MCF 10A (cell line): ENCODE measurements around the gene NFATC3. TPM values are rescaled to one million over a fixed set of nuclear protein-coding genes. Genes with fewer than 3 reads are reported as not detected.

Source experiments
- BruUV-seq: library from RNA; stranded (reverse); fragments of 400-500 nt; replicated peaks from 2 replicates; lab custom pipeline; 2021; lab: Mats Ljungman, UMichigan
- CTCF ChIA-PET: fragments of 300-600 bp; sonication (Branson Sonifier 250); formaldehyde crosslinking; extraction: SDS; loops from one replicate; lab custom pipeline; 2021; ENCODE audit warnings: antibody characterized with exemption, inconsistent platforms; lab: Yijun Ruan, JAX
- POLR2A ChIA-PET: fragments of 300-600, 350-650 bp; sonication (Branson Sonifier 250); formaldehyde crosslinking; extraction: SDS; loops from one replicate; lab custom pipeline; 2020; ENCODE audit warnings: antibody characterized with exemption, inconsistent platforms; lab: Yijun Ruan, JAX
- DNase-seq: peaks from one replicate; pipeline ENCODE4 v3.0.0-alpha.2; 2018; ENCODE audit not compliant: unreplicated experiment
- H3K27ac Mint-ChIP-seq: one replicate; pipeline ENCODE4 v1.8.0; 2022; ENCODE audit warnings: mild to moderate bottlenecking, low read depth, mixed read lengths; ENCODE audit not compliant: unreplicated experiment
- H3K27me3 Mint-ChIP-seq: one replicate; pipeline ENCODE4 v1.8.0; 2022; ENCODE audit warnings: mixed read lengths; ENCODE audit not compliant: insufficient read depth, unreplicated experiment
- H3K36me3 Mint-ChIP-seq: one replicate; pipeline ENCODE4 v1.8.0; 2022; ENCODE audit warnings: mild to moderate bottlenecking, moderate library complexity, mixed read lengths; ENCODE audit not compliant: insufficient read depth, unreplicated experiment
- H3K4me1 Mint-ChIP-seq: one replicate; pipeline ENCODE4 v1.8.0; 2022; ENCODE audit warnings: mixed read lengths; ENCODE audit not compliant: insufficient read depth, unreplicated experiment
- H3K4me3 Mint-ChIP-seq: one replicate; pipeline ENCODE4 v1.8.0; 2022; ENCODE audit warnings: mild to moderate bottlenecking, moderate library complexity, mixed read lengths; ENCODE audit not compliant: unreplicated experiment
- H3K9me3 Mint-ChIP-seq: one replicate; pipeline ENCODE4 v1.8.0; 2022; ENCODE audit warnings: mixed read lengths; ENCODE audit not compliant: unreplicated experiment
- CTCF ChIP-seq: fragments of 200-600 bp; IDR thresholded peaks from one replicate; pipeline ENCODE4 v1.8.0; 2022; ENCODE audit warnings: antibody characterized with exemption, mild to moderate bottlenecking; ENCODE audit not compliant: unreplicated experiment
- intact Hi-C: fragments of 100-400 bp; cut with micrococcal nuclease; formaldehyde crosslinking; loops from 2 replicates; pipeline ENCODE4 v1.14.1; 2022
- total RNA-seq: library from RNA; stranded (reverse); gene quantifications from 2 replicates; pipeline ENCODE4 v1.2.3, GENCODE V29; 2022

NFATC3 gene
- total RNA-seq, 1 experiment from 2014 or later, result 24.1 TPM

- Mint-ChIP-seq H3K4me3 (no peak overlapping the region), H3K36me3 (peaks cover 11% of the 10 kb centered on the region), H3K27ac (peak overlapping the region; percentile 28), H3K4me1 (peaks cover 6% of the 10 kb centered on the region), H3K27me3 (no peaks in the 10 kb centered on the region), H3K9me3 (no peaks in the 10 kb centered on the region)
- no peak for TF ChIP-seq CTCF
- intact Hi-C loops, result no loop called here
- CTCF ChIA-PET, result interaction anchor here (0.6 to 0.7 kb wide), 2 partner anchors 155 to 245 kb away, joined by 3 read pairs; no protein-coding TSS in a partner anchor
- POLR2A ChIA-PET, result interaction anchor here (0.5 to 7.9 kb wide), 5 partner anchors 11 to 853 kb away, joined by 3 to 104 read pairs (median 5); partner anchors contain the start of gene ESRP2
- BruUV-seq, result no TSS peak
- DNase-seq, result no peak
These were observed 1.9 kb upstream of the NFATC3 start for GRCh38 chr16:68083239-68083781.

GRCh38 chr16:68083861-68084503 is 1.2 kb upstream of the NFATC3 start:
- CTCF ChIA-PET, result interaction anchor here (0.6 to 2.1 kb wide), 4 partner anchors 12 to 243 kb away, joined by 3 to 12 read pairs (median 6); no protein-coding TSS in a partner anchor
- no TSS peak for BruUV-seq
- H3K27ac Mint-ChIP-seq, result peak overlapping the region; percentile 28
- peaks cover 11% of the 10 kb centered on the region for H3K36me3 Mint-ChIP-seq
- no peak for DNase-seq
- TF ChIP-seq CTCF, result no peak
- H3K4me1 Mint-ChIP-seq, result peaks cover 11% of the 10 kb centered on the region
- intact Hi-C loops, result no loop called here
- no peaks in the 10 kb centered on the region for H3K27me3 Mint-ChIP-seq
- H3K4me3 Mint-ChIP-seq, result no peak overlapping the region
- no peaks in the 10 kb centered on the region for H3K9me3 Mint-ChIP-seq
- POLR2A ChIA-PET, result interaction anchor here (0.5 to 7.9 kb wide), 11 partner anchors 10 to 1642 kb away, joined by 3 to 104 read pairs (median 5); partner anchors contain the start of genes ESRP2 and NQO1

GRCh38 chr16:68084504-68085258 is 489 bp upstream of the NFATC3 start:
- BruUV-seq, result no TSS peak
- peak overlapping the region; percentile 35 for H3K27ac Mint-ChIP-seq
- H3K9me3 Mint-ChIP-seq, result no peaks in the 10 kb centered on the region
- POLR2A ChIA-PET, result interaction anchor here (0.5 to 7.9 kb wide), 21 partner anchors 9 to 1642 kb away, joined by 3 to 104 read pairs (median 5); partner anchors contain the start of genes ATP6V0D1, DDX28, DUS2 and ESRP2
- peak; percentile 35 for DNase-seq
- H3K27me3 Mint-ChIP-seq, result no peaks in the 10 kb centered on the region
- peaks cover 11% of the 10 kb centered on the region for H3K36me3 Mint-ChIP-seq
- peaks cover 17% of the 10 kb centered on the region for H3K4me1 Mint-ChIP-seq
- TF ChIP-seq CTCF, result no peak
- H3K4me3 Mint-ChIP-seq, result peak overlapping the region; percentile 80
- intact Hi-C loops, result no loop called here
- CTCF ChIA-PET, result interaction anchor here (0.6 to 2.1 kb wide), 4 partner anchors 13 to 63 kb away, joined by 3 to 12 read pairs (median 6); no protein-coding TSS in a partner anchor
